Adrenal gland (tissue), 5 donors: ENCODE data around the gene TDRD1.

ENCODE experiments used
- CTCF ChIP-seq, 6 experiments: fragments of 450-650 bp in 4 of 6; fragments of 200-600 bp in 2 of 6; sonication (generic) in 1 of 6; IDR thresholded peaks; 1 replicate in 5 of 6; 2 replicates in 1 of 6; pipeline versions ENCODE4 v1.5.1 to v1.8.0; 2016 to 2021; ENCODE audit warnings: antibody characterized with exemption in 6 of 6, mild to moderate bottlenecking in 2 of 6, moderate library complexity in 1 of 6
- POLR2A ChIP-seq, 2 donors: fragments of 450-650 bp; IDR thresholded peaks; one replicate each; pipeline ENCODE4 v1.6.1; 2017; ENCODE audit warnings: antibody characterized with exemption in 2 of 2, mild to moderate bottlenecking in 2 of 2, moderate library complexity in 1 of 2
- donor health status: DM: no; HTN: no; CAD: no.

- TF ChIP-seq CTCF (IDR thresholded peaks at IDR 0.05) (no peak), POLR2A (IDR thresholded peaks at IDR 0.05) (no peak)
These were observed 71.6 kb downstream of the TDRD1 start for GRCh38 chr10:114250716-114251115.
